NCI-H345 treated with DMSO at 0.1 percent for 48 hours (cell line): ENCODE measurements around the gene ARHGAP22.

ENCODE experiments used
- DNase-seq: peaks from one replicate; lab custom pipeline; 2025; ENCODE audit not compliant: unreplicated experiment; lab: John Stamatoyannopoulos, UW

The ARHGAP22 gene

GRCh38 chr10:48517482-48517881, 87.4 kb downstream of the ARHGAP22 start:
- no peak for DNase-seq

DNA sequence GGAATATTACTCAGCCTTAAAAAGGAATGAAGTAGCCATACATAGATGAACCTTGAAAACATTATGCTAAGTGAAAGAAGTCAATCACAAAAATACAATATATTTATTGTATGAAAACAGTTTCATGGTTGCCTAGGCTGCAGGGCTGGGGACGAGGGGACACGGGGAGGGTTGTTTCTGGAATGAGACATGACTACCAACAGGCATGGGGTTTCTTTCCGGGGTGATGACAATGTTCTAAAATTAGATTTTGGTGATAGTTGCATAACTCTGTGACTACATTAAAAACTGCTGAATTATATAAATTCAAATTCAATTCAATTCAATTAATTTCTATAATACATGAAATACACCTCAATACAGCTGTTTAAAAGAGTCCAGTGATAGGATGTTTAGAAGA, 88.0 kb downstream of the ARHGAP22 start:
- no peak for DNase-seq

DNA sequence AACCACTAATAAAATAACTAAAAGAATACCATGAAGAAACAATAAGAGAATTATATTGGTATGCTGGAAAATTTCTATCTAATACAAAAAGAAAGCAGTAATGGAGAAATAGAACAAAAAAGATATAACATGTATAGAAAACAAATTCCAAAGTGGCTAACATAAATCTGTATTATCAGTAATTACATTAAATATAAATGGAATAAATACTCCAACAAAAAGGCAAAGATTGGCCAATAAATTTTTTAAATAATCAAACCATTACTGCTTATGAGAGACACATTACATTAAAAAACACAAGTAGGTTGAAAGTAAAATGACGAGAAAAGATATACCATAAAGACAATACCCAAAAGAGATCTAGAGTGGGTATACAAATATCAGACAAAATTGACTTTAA, 90.0 kb downstream of the ARHGAP22 start:
- no peak for DNase-seq

GRCh38 chr10:48514255-48514654, 90.6 kb downstream of the ARHGAP22 start:
- no peak for DNase-seq

DNA sequence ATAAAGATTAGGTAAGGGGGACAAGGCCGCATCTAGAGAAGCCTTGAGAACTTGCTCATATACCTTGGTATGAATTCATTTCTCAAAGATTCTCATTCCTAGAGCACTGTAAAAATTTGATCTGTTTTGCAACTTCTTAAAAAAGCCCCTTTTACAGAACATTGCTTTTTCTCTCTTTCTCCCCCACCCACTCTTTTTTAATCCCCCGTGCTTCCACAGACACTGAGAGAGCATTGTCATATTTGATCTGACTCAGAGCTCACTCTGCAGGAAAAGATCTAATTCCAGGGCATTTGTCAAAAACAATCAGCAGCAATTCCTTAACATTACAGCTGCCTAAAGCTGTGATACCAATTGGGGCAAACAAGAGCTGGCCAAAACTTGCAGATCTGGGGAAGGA, 92.0 kb downstream of the ARHGAP22 start:
- DNase-seq = no peak

GRCh38 chr10:48511875-48512231, 93.0 kb downstream of the ARHGAP22 start:
- DNase-seq = no peak

DNA sequence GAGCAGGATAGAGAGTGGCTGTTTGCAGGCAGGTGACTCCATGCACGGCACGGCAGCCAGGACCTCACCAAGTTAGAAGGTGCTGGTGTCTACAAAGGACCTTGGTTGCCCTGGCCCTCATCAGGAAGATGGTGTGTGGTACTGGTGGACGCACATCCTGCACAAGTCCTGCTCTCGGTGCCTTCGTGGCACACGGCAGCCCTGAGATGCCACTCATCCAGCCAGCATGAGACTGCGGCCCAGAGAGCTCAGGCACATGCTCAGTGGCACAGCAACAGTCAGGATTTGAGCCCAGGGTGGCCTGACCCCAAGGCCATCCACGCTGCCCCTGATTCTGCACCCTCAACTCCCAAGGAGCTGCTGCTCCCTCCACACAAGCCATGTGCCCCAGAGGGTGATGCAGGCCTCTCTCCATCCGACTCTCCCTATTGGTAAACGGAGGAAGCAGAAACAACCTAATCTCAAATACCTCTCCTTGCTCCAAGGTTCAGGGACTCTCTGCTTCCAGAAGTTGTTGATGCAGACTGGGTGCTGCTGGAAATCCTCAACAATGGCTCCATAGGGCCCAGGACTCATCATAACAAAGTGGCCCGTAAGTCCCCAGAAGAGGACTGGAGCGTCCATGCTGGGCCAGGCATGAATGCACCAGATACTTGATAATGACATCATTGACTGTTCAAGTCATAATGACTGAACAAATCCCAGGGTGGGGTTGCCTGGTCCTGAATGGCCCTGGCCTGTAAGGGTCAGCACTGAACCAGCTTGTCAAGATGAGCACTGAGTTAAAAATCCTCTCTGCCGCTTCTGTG, 93.6 kb downstream of the ARHGAP22 start:
- no peak for DNase-seq

- DNase-seq = no peak
Measured at GRCh38 chr10:48509974-48510692, 94.7 kb downstream of the ARHGAP22 start.

GRCh38 chr10:48508791-48509772, 95.8 kb downstream of the ARHGAP22 start:
- no peak for DNase-seq

DNA sequence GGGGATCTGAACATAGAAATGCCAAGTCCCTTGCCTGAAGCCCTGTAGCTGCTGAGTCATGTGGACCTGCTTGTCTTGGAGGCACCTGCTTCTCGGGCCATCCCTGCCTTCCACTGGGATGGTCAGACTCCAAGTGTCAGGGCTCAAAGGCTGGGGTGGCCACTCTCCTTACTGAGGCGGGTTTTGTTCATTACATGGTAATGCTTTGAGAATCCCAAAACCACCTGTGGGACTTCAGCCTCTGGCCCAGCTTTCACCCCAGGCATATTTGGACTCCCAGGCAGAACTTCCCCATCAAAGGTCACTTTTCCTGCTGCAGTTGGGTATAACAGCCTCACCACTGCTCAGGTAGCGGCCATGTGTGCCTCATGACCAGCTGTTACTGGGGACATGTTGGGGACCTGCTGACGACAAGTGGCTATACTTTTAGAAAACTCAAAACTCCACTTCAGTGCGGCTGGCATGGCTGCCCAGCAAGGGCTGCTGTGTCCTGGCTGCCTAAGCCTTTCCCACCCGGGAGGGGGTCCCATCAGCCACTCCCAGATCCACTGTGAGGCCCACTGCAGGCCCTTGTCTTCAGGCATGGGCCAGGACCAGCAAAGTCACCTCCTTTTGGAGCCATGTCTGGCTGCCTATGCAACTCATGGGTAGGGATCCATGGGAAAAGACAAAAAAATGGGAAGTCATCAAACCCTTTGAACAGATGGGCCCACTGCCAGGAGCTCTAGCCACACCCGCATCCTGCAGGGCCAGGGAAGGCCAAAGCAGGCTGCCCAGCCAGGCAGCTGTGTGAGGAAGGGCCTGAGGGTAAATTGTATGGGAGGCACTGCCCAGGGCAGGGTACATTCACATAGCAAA, 96.7 kb downstream of the ARHGAP22 start:
- no peak for DNase-seq

GRCh38 chr10:48507494-48507893, 97.4 kb downstream of the ARHGAP22 start:
- DNase-seq = no peak

GRCh38 chr10:48506147-48506917, 98.5 kb downstream of the ARHGAP22 start:
- DNase-seq = no peak

DNA sequence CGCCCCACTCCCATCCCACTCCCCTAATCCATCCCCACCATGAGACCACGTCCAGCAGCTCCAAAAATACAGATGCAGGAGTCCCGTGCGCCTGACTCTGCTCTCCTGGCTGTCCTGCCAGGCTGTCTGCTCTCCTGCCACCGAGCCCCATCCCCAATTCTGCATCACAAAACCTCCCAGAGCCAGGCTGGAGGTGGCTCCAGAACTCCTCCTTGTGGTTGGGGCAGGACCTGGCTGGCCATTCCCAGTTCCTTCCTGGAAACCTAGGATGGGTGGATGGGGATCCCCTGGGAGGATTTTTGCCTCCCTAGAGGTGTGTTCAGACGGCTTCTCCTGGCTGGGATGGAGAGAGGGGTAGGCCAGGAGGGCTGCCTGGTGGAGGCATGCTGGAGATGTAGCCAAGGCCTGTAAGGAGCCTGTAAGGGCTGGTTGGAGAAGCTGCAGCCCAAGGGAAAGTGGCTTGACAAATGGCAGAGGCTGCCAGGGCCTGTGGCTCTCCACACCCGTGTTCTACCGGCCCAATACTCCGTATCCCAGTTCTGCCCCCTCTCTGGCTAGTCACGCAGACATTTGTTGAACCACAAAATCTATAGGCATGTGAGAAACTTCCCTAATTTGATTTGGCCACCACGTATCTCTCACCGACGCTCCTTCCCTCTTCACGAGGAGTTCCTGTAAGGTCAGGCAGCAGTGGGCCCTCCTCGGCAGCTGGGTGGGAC, 99.3 kb downstream of the ARHGAP22 start:
- no peak for DNase-seq

DNA sequence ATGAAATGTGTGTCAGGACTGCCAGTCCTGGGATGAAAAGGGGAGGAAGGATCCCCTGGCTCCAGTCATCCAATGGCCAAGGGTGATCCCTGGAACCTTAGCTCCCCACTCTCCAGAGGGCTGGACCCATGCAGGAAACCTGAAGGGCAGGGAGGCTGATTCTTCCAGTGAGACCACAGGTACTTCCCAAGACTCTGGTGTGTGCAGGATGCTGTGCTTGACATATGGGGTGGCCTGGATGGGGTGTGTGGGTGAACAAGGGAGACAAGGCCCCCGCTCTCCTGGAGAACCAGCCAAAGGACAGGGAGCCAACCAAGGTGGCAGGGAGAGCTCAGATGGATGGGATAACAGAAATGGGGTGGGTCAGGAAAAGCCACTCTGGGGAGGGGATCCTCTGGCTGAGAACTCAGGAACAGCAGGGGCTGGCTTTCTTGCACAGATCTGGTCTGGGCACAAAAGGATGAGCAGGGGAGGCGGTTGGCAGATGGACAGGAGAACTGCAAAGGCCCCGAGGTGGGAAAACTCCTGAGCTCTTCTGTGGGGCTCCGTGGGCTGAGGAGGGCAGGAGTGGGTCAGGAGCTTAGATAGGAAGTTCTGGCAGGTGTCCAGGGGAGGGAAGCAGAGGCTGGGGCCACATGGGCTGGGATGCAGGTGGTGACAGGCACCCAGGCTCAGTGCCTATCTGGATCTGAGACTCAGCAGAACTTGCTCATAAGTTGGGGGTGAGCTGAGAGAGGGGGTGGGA, 100.6 kb downstream of the ARHGAP22 start:
- DNase-seq = no peak

GRCh38 chr10:48503293-48503911, 101.5 kb downstream of the ARHGAP22 start:
- DNase-seq = no peak

DNA sequence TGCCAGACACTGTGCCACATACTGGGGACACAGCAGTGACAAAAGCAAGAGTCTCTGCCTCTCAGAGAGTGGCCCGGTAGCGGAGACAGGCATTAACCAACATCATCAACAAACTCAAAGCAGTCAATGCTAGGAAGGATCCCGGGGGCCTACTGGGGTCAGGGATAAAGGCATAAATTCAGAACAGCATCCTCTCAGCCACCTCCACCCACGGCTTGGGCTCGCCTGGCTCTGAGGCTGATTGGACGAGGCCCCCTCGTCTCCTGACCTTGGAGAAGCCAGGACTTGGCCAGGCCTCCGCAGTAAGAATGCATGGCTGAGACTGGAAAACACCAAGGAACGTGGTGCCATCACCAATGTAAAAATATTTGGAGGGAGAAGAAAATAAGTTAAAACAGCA, 102.1 kb downstream of the ARHGAP22 start:
- no peak for DNase-seq

DNA sequence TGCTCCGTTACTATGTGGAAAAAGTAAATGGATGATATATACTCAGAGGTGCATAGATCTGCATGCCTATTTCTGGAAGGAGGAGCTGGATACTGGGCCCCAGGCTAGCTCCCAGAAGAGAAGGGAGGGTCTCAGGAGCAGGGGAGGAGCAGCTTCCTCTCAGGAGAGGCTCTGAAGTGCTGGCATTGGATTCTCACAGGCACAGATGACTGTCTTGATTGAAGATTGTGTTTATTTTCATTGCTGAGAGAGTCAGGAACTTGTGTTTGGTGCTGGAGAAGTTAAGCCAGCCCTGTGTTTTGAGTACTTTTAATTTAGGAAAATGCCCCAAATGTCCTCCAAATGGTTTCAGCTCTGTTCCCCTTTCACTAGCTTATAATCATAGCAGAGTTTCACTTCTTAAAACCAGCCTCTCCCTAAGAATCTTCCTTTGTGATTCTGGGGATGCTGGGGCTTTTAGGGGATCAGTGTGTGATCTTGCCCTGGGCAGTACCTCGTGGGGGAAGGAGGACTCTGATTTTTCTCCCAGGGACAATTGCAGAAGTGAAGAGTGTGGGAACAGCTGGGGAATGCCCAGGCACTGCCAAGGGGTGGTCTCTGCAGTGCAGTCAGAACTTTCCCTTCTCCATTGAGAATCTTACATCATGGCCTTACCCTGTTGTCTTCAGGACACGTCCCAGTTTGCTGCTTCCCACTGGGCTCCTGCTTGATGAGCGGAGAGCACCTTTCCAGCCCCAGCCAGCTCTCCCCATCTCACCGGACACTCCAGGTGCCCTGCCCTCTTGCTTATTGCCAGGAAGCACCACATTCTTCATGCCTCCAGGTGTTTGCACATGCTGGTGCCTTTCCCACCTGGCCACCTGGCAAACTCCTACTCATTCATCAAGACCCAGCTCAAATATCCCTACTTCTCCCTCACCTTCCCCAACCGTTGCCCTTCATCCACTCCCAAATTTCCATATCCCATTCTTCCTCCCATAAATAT, 102.8 kb downstream of the ARHGAP22 start:
- no peak for DNase-seq
